ENCODE data around the gene ODAD3.

DNA sequence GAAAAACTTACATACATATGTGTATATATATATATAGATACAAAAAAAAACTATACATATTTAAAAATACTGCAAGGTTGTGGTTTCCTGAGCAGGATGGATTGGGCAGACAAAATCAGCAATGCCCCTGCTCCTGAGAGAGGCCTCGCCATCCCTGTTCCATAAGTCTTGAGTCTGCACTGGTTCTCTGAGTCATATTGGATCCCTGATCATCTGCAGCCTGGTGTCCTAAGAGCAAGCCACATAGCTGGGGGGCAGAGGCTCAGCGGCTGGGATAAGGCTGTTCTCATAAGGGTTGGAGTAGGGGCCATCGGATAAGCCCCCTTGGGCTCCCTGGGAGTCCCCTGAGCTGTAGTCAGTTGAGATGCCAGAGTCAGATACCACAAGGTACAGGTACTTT is 57.2 kb downstream of the ODAD3 start:
- TF ChIP-seq, protein P1, sequence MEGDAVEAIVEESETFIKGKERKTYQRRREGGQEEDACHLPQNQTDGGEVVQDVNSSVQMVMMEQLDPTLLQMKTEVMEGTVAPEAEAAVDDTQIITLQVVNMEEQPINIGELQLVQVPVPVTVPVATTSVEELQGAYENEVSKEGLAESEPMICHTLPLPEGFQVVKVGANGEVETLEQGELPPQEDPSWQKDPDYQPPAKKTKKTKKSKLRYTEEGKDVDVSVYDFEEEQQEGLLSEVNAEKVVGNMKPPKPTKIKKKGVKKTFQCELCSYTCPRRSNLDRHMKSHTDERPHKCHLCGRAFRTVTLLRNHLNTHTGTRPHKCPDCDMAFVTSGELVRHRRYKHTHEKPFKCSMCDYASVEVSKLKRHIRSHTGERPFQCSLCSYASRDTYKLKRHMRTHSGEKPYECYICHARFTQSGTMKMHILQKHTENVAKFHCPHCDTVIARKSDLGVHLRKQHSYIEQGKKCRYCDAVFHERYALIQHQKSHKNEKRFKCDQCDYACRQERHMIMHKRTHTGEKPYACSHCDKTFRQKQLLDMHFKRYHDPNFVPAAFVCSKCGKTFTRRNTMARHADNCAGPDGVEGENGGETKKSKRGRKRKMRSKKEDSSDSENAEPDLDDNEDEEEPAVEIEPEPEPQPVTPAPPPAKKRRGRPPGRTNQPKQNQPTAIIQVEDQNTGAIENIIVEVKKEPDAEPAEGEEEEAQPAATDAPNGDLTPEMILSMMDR (IDR thresholded peaks at IDR 0.05; ENCODE audit: insufficient read depth, low read depth, low read length): no peak
- no peak for TF ChIP-seq EZH2 (IDR thresholded peaks at IDR 0.05; ENCODE audit: insufficient read depth, low read length)
